ENCODE results near the gene USP32. TPM values are rescaled to one million over a fixed set of nuclear protein-coding genes. Genes with fewer than 3 reads are reported as not detected.
"Not testable (repeated sequence)": the region's sequence is repeated elsewhere in the genome, so short reads cannot be mapped to it uniquely, and the experiment has no call there.

The USP32 gene
- polyA plus RNA-seq, 1 donor (not counting 4 experiments of a cell fraction or from before 2014, with no cell fraction given) = 37.6 TPM

DNA sequence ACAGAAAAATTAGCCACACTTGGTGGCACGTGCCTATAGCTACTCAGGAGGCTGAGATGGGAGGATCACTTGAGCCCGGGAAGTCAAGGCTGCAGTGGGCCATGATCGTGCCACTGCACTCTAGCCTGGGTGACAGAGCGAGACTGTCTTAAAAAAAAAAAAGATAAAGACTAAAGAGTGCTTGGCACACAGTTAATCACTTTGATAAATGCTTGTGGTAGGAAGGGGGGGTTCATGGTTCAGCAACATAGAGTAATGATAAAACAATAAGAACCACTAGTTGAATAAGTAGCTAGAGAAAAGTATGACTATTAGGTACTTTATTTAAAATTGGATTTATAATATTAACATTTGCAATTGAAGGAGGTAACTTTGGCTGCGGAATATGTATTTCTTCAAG lies 43.3 kb downstream of the USP32 start:
- Histone ChIP-seq H3K9me1 (ENCODE audit: control insufficient read depth, extremely low read depth, insufficient read depth, low read length) (peaks cover 2% of the 10 kb centered on the region), H3K79me2 (ENCODE audit: control insufficient read depth, insufficient read depth, low read length) (peaks cover 38% of the 10 kb centered on the region), H3K36me3 (ENCODE audit: control insufficient read depth in 2 of 2, extremely low read depth in 1 of 2, insufficient read depth in 2 of 2, low read length in 2 of 2) (peaks cover 0 to 2% of the 10 kb centered on the region in 2 experiments), H3K27ac (ENCODE audit: control insufficient read depth, insufficient read depth, low read length) (no peak overlapping the region), H3K4me2 (ENCODE audit: control insufficient read depth, extremely low read depth, insufficient read depth, low read depth, low read length) (no peak overlapping the region), H2AFZ (ENCODE audit: control insufficient read depth, low read length) (no peak overlapping the region), H3K9ac (ENCODE audit: control insufficient read depth, extremely low read depth, insufficient read depth, low read length) (no peak overlapping the region), H3K27me3 (ENCODE audit: control insufficient read depth, extremely low read depth, insufficient read depth, low read length) (no peaks in the 10 kb centered on the region), H4K20me1 (ENCODE audit: control insufficient read depth, extremely low read depth, insufficient read depth, low read length) (no peaks in the 10 kb centered on the region), H3K9me3 (ENCODE audit: control insufficient read depth, low read depth, low read length) (no peaks in the 10 kb centered on the region), H3K4me1 (ENCODE audit: control insufficient read depth, extremely low read depth, insufficient read depth, low read length) (no peaks in the 10 kb centered on the region), H3K4me3 (ENCODE audit: control insufficient read depth in 2 of 3, extremely low read depth in 1 of 3, insufficient read depth in 2 of 3, low read depth in 1 of 3, low read length in 3 of 3) (no peak overlapping the region)
- no peak for DNase-seq (ENCODE audit: low read depth, low spot score)
- dilution Hi-C loops (cut with MboI; ENCODE audit: extremely low pct_ligation_motif_present, low sequenced_read_pairs) = no loop called here
- TF ChIP-seq EZH2 (IDR thresholded peaks at IDR 0.05; ENCODE audit: low read length) (no peak), CTCF (optimal IDR thresholded peaks at IDR 0.05 in 1 of 3, IDR thresholded peaks at IDR 0.05 in 1 of 3, conservative IDR thresholded peaks at IDR 0.05 in 1 of 3; ENCODE audit: extremely low read depth in 1 of 3, insufficient read depth in 2 of 3, low read length in 3 of 3) (no peak)
- FAIRE-seq = no peak

DNA sequence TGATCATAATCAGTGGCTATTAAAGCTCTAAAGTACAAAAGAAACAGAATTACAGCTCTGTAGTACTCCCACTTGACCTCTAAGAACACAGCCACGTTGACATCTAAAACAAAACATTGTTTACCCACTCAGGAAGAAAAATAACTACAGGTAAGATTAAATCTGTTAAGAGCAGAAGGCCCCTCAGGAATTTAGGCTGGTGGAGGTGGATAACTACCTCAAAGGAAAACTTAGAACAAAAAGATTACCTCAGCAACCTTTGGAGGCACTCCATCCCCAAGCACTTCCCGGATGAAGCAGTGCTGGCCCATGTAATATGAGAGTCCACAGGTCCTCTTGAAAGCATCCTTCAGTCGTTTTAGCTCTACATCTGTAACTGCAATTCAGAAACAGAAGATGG lies 46.7 kb downstream of the USP32 start:
- no peak overlapping the region for H3K4me3 ChIP-seq (ENCODE audit: control insufficient read depth in 2 of 3, extremely low read depth in 1 of 3, insufficient read depth in 2 of 3, low read depth in 1 of 3, low read length in 3 of 3)
- peaks cover 2 to 7% of the 10 kb centered on the region in 2 experiments for H3K36me3 ChIP-seq (ENCODE audit: control insufficient read depth in 2 of 2, extremely low read depth in 1 of 2, insufficient read depth in 2 of 2, low read length in 2 of 2)
- no peak overlapping the region for H3K4me2 ChIP-seq (ENCODE audit: control insufficient read depth, extremely low read depth, insufficient read depth, low read depth, low read length)
- no peak overlapping the region for H3K27ac ChIP-seq (ENCODE audit: control insufficient read depth, insufficient read depth, low read length)
- no peak overlapping the region for H2AFZ ChIP-seq (ENCODE audit: control insufficient read depth, low read length)
- no peaks in the 10 kb centered on the region for H3K27me3 ChIP-seq (ENCODE audit: control insufficient read depth, extremely low read depth, insufficient read depth, low read length)
- H3K9me1 ChIP-seq (ENCODE audit: control insufficient read depth, extremely low read depth, insufficient read depth, low read length) = no peaks in the 10 kb centered on the region
- no peaks in the 10 kb centered on the region for H3K4me1 ChIP-seq (ENCODE audit: control insufficient read depth, extremely low read depth, insufficient read depth, low read length)
- FAIRE-seq = no peak
- no peak for DNase-seq (ENCODE audit: low read depth, low spot score)
- TF ChIP-seq CTCF (optimal IDR thresholded peaks at IDR 0.05 in 1 of 3, IDR thresholded peaks at IDR 0.05 in 1 of 3, conservative IDR thresholded peaks at IDR 0.05 in 1 of 3; ENCODE audit: extremely low read depth in 1 of 3, insufficient read depth in 2 of 3, low read length in 3 of 3) = no peak
- TF ChIP-seq EZH2 (IDR thresholded peaks at IDR 0.05; ENCODE audit: low read length) = no peak
- no peaks in the 10 kb centered on the region for H4K20me1 ChIP-seq (ENCODE audit: control insufficient read depth, extremely low read depth, insufficient read depth, low read length)
- dilution Hi-C loops (cut with MboI; ENCODE audit: extremely low pct_ligation_motif_present, low sequenced_read_pairs) = no loop called here
- peaks cover 18% of the 10 kb centered on the region for H3K79me2 ChIP-seq (ENCODE audit: control insufficient read depth, insufficient read depth, low read length)
- no peaks in the 10 kb centered on the region for H3K9me3 ChIP-seq (ENCODE audit: control insufficient read depth, low read depth, low read length)
- H3K9ac ChIP-seq (ENCODE audit: control insufficient read depth, extremely low read depth, insufficient read depth, low read length) = no peak overlapping the region

GRCh38 chr17:60342492-60342891 lies 49.4 kb downstream of the USP32 start:
- FAIRE-seq; DNase-seq (ENCODE audit: low read depth, low spot score); H2AFZ ChIP-seq (ENCODE audit: control insufficient read depth, low read length); H3K9me3 ChIP-seq (ENCODE audit: control insufficient read depth, low read depth, low read length); H3K4me2 ChIP-seq (ENCODE audit: control insufficient read depth, extremely low read depth, insufficient read depth, low read depth, low read length); H3K36me3 ChIP-seq (ENCODE audit: control insufficient read depth in 2 of 2, extremely low read depth in 1 of 2, insufficient read depth in 2 of 2, low read length in 2 of 2); H3K4me3 ChIP-seq (ENCODE audit: control insufficient read depth in 2 of 3, extremely low read depth in 1 of 3, insufficient read depth in 2 of 3, low read depth in 1 of 3, low read length in 3 of 3); H3K4me1 ChIP-seq (ENCODE audit: control insufficient read depth, extremely low read depth, insufficient read depth, low read length); H4K20me1 ChIP-seq (ENCODE audit: control insufficient read depth, extremely low read depth, insufficient read depth, low read length); H3K27ac ChIP-seq (ENCODE audit: control insufficient read depth, insufficient read depth, low read length); H3K9me1 ChIP-seq (ENCODE audit: control insufficient read depth, extremely low read depth, insufficient read depth, low read length); H3K27me3 ChIP-seq (ENCODE audit: control insufficient read depth, extremely low read depth, insufficient read depth, low read length); dilution Hi-C loops (cut with MboI; ENCODE audit: extremely low pct_ligation_motif_present, low sequenced_read_pairs); H3K9ac ChIP-seq (ENCODE audit: control insufficient read depth, extremely low read depth, insufficient read depth, low read length): not testable (repeated sequence)
- peaks cover 12% of the 10 kb centered on the region for H3K79me2 ChIP-seq (ENCODE audit: control insufficient read depth, insufficient read depth, low read length)
